Measurements from ENCODE around the gene SNRPA.
"Not testable (repeated sequence)": the region's sequence is repeated elsewhere in the genome, so short reads cannot be mapped to it uniquely, and the experiment has no call there.

SNRPA gene

GRCh38 chr19:40763526-40763925 lies 12.5 kb downstream of the SNRPA start:
- H3K36me3 ChIP-seq = peaks cover 86 to 100% (median 98%) of the 10 kb centered on the region in 11 experiments
- H3K4me2 ChIP-seq = no peak overlapping the region
- 0 out of 22 replicates have a peak overlapping the region, but pooled peaks of 1 of the 11 experiments have one; percentile 12 for H3K9ac ChIP-seq
- H3K27me3 ChIP-seq = no peaks in the 10 kb centered on the region
- H3K27ac ChIP-seq = no peak overlapping the region
- H3K4me1 ChIP-seq = peaks cover 0 to 15% (median 4%) of the 10 kb centered on the region in 10 experiments; a peak in 8 of 20 replicates
- no peaks in the 10 kb centered on the region for H3K9me3 ChIP-seq (replicated peaks in 1 of 11)
- H4K20me1 ChIP-seq = peaks cover 61 to 85% (median 80%) of the 10 kb centered on the region in 11 experiments; a peak in 21 of 22 replicates
- no peak for TF ChIP-seq Cebpa-rat (IDR thresholded peaks at IDR 0.05)
- no peak overlapping the region for H3K4me3 ChIP-seq

- no peak for TF ChIP-seq Cebpa-rat (IDR thresholded peaks at IDR 0.05)
- Histone ChIP-seq H3K27ac (no peak overlapping the region), H3K9me3 (replicated peaks in 1 of 11) (no peaks in the 10 kb centered on the region; a peak in 1 of 22 replicates), H4K20me1 (peaks cover 59 to 81% (median 75%) of the 10 kb centered on the region in 11 experiments; a peak in 21 of 22 replicates), H3K4me3 (no peak overlapping the region), H3K4me1 (peaks cover 0 to 15% (median 4%) of the 10 kb centered on the region in 10 experiments; a peak in 8 of 20 replicates), H3K4me2 (no peak overlapping the region), H3K36me3 (peaks cover 81 to 100% (median 98%) of the 10 kb centered on the region in 11 experiments), H3K9ac (no peak overlapping the region), H3K27me3 (no peaks in the 10 kb centered on the region)
Observed at GRCh38 chr19:40763963-40764362, 13.0 kb downstream of the SNRPA start.

GRCh38 chr19:40766385-40766784 lies 15.4 kb downstream of the SNRPA start:
- not testable (repeated sequence) for H3K4me2 ChIP-seq, H3K9ac ChIP-seq, H3K27me3 ChIP-seq, H3K27ac ChIP-seq, H3K4me3 ChIP-seq
- Histone ChIP-seq H4K20me1 (peaks cover 36 to 57% (median 51%) of the 10 kb centered on the region in 11 experiments; a peak in 21 of 22 replicates), H3K9me3 (replicated peaks in 1 of 11) (peaks cover 4 to 23% (median 18%) of the 10 kb centered on the region in 11 experiments; a peak in 19 of 22 replicates), H3K4me1 (peaks cover 0 to 15% (median 4%) of the 10 kb centered on the region in 10 experiments; a peak in 7 of 20 replicates), H3K36me3 (peaks cover 69 to 100% (median 94%) of the 10 kb centered on the region in 11 experiments)

- no peak for TF ChIP-seq Cebpa-rat (IDR thresholded peaks at IDR 0.05)
Observed at GRCh38 chr19:40768869-40769268, 17.9 kb downstream of the SNRPA start.

GRCh38 chr19:40771101-40771862 lies 20.3 kb downstream of the SNRPA start:
- not testable (repeated sequence) for H3K27ac ChIP-seq, H3K27me3 ChIP-seq, H3K4me3 ChIP-seq, H3K4me2 ChIP-seq, H3K9ac ChIP-seq
- H4K20me1 ChIP-seq = peaks cover 0 to 17% (median 3%) of the 10 kb centered on the region in 11 experiments; a peak in 11 of 22 replicates
- H3K9me3 ChIP-seq (replicated peaks in 1 of 11) = peaks cover 4 to 30% (median 19%) of the 10 kb centered on the region in 11 experiments; a peak in 19 of 22 replicates
- H3K4me1 ChIP-seq = peaks cover 20 to 30% (median 24%) of the 10 kb centered on the region in 10 experiments
- H3K36me3 ChIP-seq = peaks cover 20 to 62% (median 49%) of the 10 kb centered on the region in 11 experiments

More at GRCh38 chr19:40768869-40769268, 17.9 kb downstream of the SNRPA start:
- Histone ChIP-seq H4K20me1 (peaks cover 13 to 32% (median 26%) of the 10 kb centered on the region in 11 experiments; a peak in 20 of 22 replicates), H3K4me2 (no peak overlapping the region), H3K4me1 (peaks cover 0 to 6% (median under 1%) of the 10 kb centered on the region in 10 experiments; a peak in 5 of 20 replicates), H3K27me3 (no peaks in the 10 kb centered on the region), H3K9ac (no peak overlapping the region), H3K9me3 (replicated peaks in 1 of 11) (peaks cover 4 to 30% (median 19%) of the 10 kb centered on the region in 11 experiments; a peak in 19 of 22 replicates), H3K4me3 (no peak overlapping the region), H3K27ac (no peak overlapping the region), H3K36me3 (peaks cover 44 to 86% (median 73%) of the 10 kb centered on the region in 11 experiments)

GRCh38 chr19:40774916-40775631 lies 24.1 kb downstream of the SNRPA start, which contains the start of gene MIA:
Gene MIA (plus strand): TSS chr19:40775521. CDS start chr19:40775543, 22 bp downstream.
- no peak for TF ChIP-seq Cebpa-rat (IDR thresholded peaks at IDR 0.05)
- H3K36me3 ChIP-seq = peaks cover 10 to 24% (median 18%) of the 10 kb centered on the region in 11 experiments; a peak in 21 of 22 replicates
- H3K9me3 ChIP-seq (replicated peaks in 1 of 11) = peaks cover 4 to 20% (median 12%) of the 10 kb centered on the region in 11 experiments; a peak in 18 of 22 replicates
- H3K4me1 ChIP-seq = peaks cover 42 to 51% (median 48%) of the 10 kb centered on the region in 10 experiments
- H3K27me3 ChIP-seq = no peaks in the 10 kb centered on the region
- peaks cover 0 to 13% (median 7%) of the 10 kb centered on the region in 11 experiments; a peak in 8 of 22 replicates for H4K20me1 ChIP-seq
- no peak within 1 kb of the TSS for H3K4me3 ChIP-seq
- H3K27ac ChIP-seq = no peak within 1 kb of the TSS
- no peak within 1 kb of the TSS for H3K9ac ChIP-seq
- peak within 1 kb of the TSS; percentile 69 to 96 (median 87) for H3K4me2 ChIP-seq

- no peak overlapping the region for H3K27ac ChIP-seq
- H4K20me1 ChIP-seq = peaks cover 0 to 13% (median 7%) of the 10 kb centered on the region in 11 experiments; a peak in 8 of 22 replicates
- peaks cover 4 to 15% (median 11%) of the 10 kb centered on the region in 11 experiments; a peak in 18 of 22 replicates for H3K9me3 ChIP-seq (replicated peaks in 1 of 11)
- H3K27me3 ChIP-seq = no peaks in the 10 kb centered on the region
- H3K4me1 ChIP-seq = peaks cover 45 to 56% (median 49%) of the 10 kb centered on the region in 10 experiments
- H3K4me3 ChIP-seq = no peak overlapping the region
- TF ChIP-seq Cebpa-rat (IDR thresholded peaks at IDR 0.05) = no peak
- H3K4me2 ChIP-seq = peak overlapping the region; percentile 31 to 96 (median 72); a peak in 21 of 22 replicates
- no peak overlapping the region for H3K9ac ChIP-seq
- peaks cover 4 to 19% (median 13%) of the 10 kb centered on the region in 11 experiments; a peak in 16 of 22 replicates for H3K36me3 ChIP-seq
Observed at GRCh38 chr19:40775632-40776022, 24.6 kb downstream of the SNRPA start.

- Histone ChIP-seq H3K9ac (peak overlapping the region in 2 of 11 experiments; percentile 91 to 95; a peak in 3 of 22 replicates), H3K27ac (peak overlapping the region in 3 of 11 experiments; percentile 97 to 98 (median 98); a peak in 4 of 22 replicates), H3K4me2 (peak overlapping the region; percentile 69 to 96 (median 87)), H3K4me3 (peak overlapping the region in 3 of 10 experiments; percentile 43 to 53 (median 46); a peak in 3 of 20 replicates), H3K4me1 (peaks cover 46 to 64% (median 50%) of the 10 kb centered on the region in 10 experiments), H3K9me3 (replicated peaks in 1 of 11) (peaks cover 0 to 7% (median 4%) of the 10 kb centered on the region in 11 experiments; a peak in 10 of 22 replicates), H4K20me1 (peaks cover 0 to 13% (median 7%) of the 10 kb centered on the region in 11 experiments; a peak in 8 of 22 replicates), H3K27me3 (no peaks in the 10 kb centered on the region), H3K36me3 (peaks cover 0 to 13% (median 7%) of the 10 kb centered on the region in 11 experiments; a peak in 8 of 22 replicates)
- TF ChIP-seq Cebpa-rat (IDR thresholded peaks at IDR 0.05) = no peak
Observed at GRCh38 chr19:40776364-40776763, 25.4 kb downstream of the SNRPA start.

Data from BLaER1 treated with 17β-estradiol and CSF1 and Interleukin-3, amounts not matched to agents 10 nM and 100 nM (cell line).